Skin epidermis (tissue), 12 donors: Measurements from ENCODE around the gene SLC7A6.

ENCODE experiments used
- H3K27ac ChIP-seq, 21 experiments: fragments of 200-600 bp; sonication (generic) in 11 of 21; one replicate each; pipeline ENCODE4 v1.5.0; 2020; ENCODE audit warnings: mild to moderate bottlenecking in 3 of 21, inconsistent platforms in 2 of 21, moderate library complexity in 2 of 21
- H3K4me3 ChIP-seq, 7 experiments: fragments of 200-600 bp; sonication (generic) in 2 of 7; one replicate each; pipeline ENCODE4 v1.5.0; 2020; ENCODE audit warnings: inconsistent platforms in 2 of 7, mild to moderate bottlenecking in 2 of 7, moderate library complexity in 1 of 7

SLC7A6 gene

DNA sequence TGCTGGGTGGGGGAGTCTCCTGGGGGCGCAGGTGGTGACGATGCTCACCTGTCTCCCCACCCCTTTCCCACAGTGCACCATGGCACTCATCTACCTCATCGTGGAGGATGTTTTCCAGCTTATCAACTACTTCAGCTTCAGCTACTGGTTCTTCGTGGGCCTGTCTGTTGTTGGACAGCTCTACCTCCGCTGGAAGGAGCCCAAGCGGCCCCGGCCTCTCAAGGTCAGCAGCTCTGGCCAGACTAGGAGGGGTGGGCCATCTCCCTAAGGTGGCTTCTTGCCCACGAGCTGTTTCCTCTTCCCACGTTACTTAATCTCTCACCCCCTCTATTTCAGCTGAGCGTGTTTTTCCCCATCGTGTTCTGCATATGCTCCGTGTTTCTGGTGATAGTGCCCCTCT is 32.0 kb downstream of the SLC7A6 start:
- H3K4me3 ChIP-seq = no peak overlapping the region
- H3K27ac ChIP-seq = peak overlapping the region in 2 of 21 experiments; percentile 10 to 30

DNA sequence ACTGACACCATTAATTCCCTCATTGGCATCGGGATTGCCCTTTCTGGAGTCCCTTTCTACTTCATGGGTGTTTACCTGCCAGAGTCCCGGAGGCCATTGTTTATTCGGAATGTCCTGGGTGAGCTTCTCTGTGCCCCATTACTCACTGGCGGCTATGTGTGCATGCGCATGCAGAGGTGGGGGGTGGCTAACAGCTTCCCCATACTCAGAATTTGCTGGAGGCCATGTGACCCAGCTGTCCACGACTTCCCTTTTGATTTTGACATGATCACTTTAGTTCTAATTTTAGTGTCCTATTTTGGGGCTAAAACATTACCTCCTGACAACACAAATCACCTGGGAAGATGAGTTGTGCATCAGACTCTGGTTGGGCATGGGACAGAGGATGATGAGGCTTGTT is 32.4 kb downstream of the SLC7A6 start:
- Histone ChIP-seq H3K27ac (peak overlapping the region in 6 of 21 experiments; percentile 6 to 30 (median 21)), H3K4me3 (no peak overlapping the region)

DNA sequence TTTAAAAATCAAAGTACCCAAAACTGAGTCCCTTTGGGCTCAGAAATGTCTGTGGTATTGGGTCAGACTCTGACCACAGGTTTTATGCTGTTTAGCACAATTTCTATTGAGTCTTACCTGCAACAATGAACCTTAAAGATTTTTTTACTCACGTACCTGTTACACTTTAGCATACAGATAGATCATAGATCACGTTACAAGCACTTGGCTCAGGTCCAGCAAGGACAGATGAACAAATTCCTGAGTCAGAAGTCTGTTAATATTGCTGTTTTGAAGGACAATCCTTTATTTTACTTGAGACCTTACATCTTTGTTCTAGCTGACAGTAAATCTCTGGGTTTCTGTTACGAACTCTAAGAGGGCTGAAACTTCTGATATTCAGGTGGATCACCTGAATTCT is 33.6 kb downstream of the SLC7A6 start:
- Histone ChIP-seq H3K4me3 (no peak overlapping the region), H3K27ac (peak overlapping the region in 12 of 21 experiments; percentile 16 to 71 (median 29))

DNA sequence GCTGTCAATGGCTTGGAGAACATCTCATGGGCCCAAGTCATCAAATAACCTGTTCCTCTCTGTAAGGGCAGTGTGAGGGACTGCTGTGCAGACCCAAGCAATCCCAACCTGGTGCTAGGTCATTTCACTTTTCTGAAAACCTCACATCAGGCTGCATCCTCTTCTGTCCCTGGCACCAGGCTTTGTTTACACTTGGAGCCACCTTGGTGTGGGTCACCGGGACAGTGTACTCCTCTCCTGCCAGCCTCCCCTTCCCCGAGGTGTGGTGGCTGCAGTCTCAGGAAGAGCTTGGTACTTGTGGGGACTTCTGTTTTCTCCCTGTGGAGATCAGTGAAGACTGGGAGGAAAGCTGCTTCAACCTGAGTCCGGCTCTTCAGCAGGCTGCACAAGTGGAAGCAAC is 34.0 kb downstream of the SLC7A6 start:
- Histone ChIP-seq H3K4me3 (no peak overlapping the region), H3K27ac (peak overlapping the region in 16 of 21 experiments; percentile 5 to 71 (median 29))

DNA sequence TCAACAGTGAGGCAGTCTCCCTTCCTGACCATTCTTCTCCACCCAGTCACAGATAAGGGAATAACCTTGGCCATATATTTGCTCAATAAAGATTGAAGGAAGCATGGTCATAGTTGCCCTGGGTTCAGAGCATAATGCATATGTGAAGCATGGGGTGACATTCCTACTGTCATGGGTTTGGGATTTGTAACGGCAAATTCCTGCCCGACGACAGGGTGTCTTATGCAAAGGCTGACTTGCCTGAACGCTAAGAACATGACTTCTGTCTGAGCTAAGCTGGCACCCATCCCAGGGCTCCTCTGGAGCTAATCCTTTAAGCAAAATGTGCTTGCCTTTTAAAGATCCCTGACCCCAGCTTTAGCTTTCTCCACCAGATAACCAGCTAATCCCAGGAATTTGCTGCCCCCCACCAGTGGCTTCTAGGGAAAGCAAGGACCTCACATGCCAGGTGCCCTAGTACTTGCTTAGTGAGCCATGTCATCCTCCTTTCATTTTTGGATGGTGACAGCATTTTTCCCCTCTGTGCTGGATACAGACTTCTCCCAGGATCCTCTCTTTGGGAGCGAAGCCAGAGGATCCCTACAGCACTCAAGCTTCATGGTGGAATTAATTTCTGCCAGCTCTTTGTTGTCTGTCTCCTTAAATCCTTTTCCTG is 34.7 kb downstream of the SLC7A6 start:
- H3K27ac ChIP-seq = peak overlapping the region in 19 of 21 experiments; percentile 5 to 71 (median 27)
- no peak overlapping the region for H3K4me3 ChIP-seq

DNA sequence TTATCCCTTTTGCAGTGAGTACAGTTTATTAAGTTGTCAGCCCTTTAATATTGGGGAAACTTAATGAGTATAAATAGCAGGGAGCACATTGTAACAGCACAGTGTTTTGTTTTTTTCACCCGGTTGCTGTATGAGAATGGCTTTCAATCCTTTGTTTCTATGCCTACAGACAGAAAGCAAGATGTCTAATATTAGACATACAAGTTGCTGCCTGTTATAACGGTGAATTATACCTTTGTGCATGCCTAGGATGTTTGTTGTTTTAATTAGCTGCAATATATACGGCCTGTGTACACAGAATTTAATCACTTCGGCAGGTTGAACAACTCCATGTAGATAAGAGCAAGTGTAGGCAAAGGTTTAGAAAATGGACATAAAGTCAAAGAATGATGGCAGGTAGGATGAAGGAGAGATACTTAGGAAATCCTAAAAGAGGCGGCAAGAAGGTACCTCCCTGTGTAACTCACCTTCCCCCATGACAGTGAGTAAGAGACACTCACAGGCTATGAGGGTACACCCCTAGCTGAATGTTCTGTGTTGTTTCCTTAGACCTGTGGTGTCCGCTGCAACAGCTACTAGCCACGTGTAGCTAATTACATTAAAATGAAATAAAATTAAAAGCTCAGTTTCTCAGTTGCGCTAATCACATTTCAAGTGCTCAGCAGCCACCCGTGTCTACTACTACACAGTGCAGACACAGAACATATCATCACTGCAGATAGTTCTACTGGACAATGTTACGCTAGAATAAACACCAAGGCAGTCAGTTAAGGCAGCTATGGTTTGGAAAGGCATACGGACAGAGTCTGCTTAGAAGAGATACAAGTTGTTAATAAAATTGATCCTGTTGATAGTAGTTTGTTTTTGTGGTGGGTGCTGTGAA is 35.5 kb downstream of the SLC7A6 start:
- Histone ChIP-seq H3K27ac (peak overlapping the region in 15 of 21 experiments; percentile 17 to 71 (median 38)), H3K4me3 (no peak overlapping the region)

DNA sequence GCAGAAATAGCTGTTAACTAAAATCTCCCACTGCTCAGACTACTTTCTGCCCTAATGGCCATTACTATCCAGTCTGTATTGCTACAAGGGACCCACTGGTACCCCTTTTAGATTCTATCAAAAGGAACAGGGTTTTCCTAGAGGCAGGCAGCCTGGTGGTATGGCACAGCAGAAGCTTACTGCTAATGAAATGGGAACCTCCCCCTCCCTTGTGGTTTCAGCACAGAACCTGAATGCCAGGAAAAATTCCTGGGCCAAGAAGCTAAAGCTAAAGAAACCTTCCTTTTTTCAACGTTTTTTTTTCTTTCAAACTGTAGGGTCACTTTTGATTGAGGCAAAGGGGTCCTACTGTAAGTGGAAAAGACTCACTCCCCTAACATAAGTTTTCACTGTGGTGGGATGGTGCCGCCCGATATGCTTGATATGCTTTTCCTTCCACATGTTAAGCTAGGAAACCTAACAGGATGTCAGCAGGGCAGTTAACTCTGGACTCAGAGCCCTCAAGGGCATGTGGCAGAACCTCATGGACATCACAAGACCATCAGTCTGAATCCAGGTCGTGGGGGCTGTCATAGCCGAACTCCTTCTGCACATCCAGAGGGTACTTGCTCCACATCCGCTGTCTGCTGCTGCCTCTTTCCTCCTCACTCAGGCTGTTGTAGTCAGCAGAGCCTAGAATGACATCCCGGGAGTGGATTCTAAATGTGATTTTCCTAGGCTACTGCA is 36.6 kb downstream of the SLC7A6 start:
- Histone ChIP-seq H3K27ac (peak overlapping the region in 3 of 21 experiments; percentile 12 to 63 (median 27)), H3K4me3 (no peak overlapping the region)

DNA sequence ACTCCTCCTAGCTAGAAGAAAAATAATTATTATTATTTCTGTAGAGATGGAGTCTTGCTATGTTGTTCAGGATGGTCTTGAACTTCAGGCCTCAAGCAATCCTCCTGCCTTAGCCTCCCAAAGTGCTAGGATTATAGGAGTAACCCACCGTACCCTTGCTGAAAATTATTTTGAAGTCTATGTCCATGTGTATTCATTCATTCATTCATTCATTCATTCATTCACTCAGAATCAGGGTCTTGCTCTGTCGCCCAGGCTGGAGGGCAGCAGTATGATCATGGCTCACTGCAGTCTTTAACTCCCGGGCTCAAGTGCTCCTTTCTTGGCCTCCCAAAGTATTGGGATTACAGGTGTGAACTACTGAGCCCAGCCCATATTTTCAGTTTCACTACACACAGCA is 42.3 kb downstream of the SLC7A6 start:
- Histone ChIP-seq H3K4me3 (no peak overlapping the region), H3K27ac (no peak overlapping the region)

DNA sequence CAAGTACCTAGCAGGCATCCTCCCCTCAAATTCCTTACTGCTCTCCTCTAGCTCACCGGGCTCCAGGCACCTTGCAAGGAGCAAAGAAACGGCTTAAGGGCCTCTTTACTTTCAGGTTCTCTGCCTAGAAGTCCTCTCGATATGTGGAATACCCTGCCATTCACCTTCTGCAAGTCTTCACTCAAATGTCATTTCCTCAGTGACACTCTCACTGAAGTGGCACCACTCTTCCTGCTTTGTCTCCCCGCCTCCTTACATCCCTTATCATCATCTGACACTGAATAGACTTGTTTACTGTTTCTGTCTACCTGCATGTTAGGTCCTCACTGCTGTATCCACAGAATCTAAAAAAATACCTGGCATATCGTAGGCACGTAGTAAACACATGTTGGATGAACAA is 45.5 kb downstream of the SLC7A6 start:
- Histone ChIP-seq H3K4me3 (peak overlapping the region; percentile 61 to 98 (median 91)), H3K27ac (peak overlapping the region in 18 of 21 experiments; percentile 64 to 94 (median 87))

DNA sequence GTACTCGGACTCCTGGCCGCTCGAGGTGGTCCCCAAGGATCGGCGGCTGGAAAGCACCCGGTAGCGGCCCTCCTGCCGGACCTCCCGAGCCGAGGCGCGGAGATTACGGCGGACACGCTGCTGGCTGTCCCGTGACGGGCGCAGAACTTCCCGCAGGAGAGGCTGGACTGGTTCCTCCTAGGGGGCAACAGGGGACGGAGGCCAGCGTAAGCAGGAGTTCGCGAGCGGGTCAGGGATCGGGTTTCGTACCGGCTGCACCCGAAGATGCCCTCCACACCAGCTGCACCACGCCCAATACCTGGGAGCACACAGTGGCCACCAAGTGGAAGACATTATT is 46.1 kb downstream of the SLC7A6 start:
- H3K4me3 ChIP-seq = peak overlapping the region; percentile 61 to 98 (median 91)
- H3K27ac ChIP-seq = peak overlapping the region; percentile 26 to 94 (median 87)

DNA sequence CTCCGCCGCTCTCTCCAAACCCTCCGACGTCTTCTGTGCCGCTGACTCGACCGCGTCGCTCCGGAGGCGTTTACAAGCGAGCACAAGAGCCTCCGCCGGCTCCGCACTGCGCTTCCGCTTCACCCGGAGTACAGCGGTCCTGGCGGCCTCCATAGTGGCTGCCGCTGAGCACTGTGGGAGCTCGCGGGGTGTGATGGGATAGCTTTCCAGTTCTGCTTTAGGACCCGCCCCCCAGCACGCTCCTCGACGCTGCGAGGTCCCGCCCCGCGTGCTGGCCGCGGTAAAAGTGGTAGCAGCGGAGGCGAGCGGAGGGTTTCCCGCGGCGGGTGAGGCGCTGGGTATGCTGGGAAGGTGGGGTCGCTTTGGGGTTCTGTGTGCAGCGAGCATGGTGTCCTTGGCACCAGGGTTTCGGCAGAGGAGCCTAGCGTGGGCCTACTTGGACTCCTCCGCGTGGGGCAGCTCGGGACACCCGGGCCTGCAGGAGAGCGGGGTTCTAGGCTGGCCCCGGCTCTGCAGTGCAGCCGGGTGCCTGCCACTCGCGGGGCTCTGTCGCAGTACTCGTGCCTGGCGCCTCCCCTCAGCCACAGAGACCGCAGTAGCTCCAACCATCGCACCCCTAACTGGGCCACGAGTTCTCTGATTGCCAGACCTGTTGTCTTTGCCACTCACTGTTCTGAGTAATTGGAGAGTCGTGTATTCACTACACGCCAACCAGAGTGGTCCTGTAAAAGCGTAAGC is 46.6 kb downstream of the SLC7A6 start, which contains the start of the genes PRMT7 and SLC7A6OS:
TSS of gene PRMT7 (plus strand) at position 246 of the 738 bp plus-strand sequence. CDS start 4,961 bp downstream, outside the sequence.
TSS of gene SLC7A6OS (minus strand) at position 173 of the 738 bp plus-strand sequence. CDS start at position 153, 20 bp downstream.
- peak within 1 kb of the TSS; percentile 62 to 94 (median 87) for H3K27ac ChIP-seq

DNA sequence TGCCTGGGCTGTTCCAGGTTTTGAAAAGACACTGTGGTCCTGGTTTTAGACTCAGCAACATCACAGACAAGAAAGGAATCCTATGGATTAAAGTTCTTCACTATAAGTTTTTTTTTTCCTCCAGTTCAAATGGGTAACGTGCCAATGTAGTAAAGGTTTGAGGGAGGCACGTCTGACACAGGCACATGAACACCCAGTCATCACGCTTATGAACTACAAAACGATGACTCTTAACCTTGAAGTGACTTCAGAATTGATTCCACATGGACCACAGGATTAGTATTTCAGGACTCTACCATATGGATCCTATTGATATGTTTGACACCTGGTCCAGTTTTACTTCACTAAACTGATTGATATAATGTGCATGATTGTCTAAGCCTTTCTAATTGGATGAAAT is 48.8 kb downstream of the SLC7A6 start:
- Histone ChIP-seq H3K27ac (peak overlapping the region in 1 of 21 experiments; percentile 3), H3K4me3 (no peak overlapping the region)

More for the DNA sequence above, 46.6 kb downstream of the SLC7A6 start, which contains the start of the genes PRMT7 and SLC7A6OS:
- H3K4me3 ChIP-seq = peak within 1 kb of the TSS; percentile 61 to 98 (median 91)

DNA sequence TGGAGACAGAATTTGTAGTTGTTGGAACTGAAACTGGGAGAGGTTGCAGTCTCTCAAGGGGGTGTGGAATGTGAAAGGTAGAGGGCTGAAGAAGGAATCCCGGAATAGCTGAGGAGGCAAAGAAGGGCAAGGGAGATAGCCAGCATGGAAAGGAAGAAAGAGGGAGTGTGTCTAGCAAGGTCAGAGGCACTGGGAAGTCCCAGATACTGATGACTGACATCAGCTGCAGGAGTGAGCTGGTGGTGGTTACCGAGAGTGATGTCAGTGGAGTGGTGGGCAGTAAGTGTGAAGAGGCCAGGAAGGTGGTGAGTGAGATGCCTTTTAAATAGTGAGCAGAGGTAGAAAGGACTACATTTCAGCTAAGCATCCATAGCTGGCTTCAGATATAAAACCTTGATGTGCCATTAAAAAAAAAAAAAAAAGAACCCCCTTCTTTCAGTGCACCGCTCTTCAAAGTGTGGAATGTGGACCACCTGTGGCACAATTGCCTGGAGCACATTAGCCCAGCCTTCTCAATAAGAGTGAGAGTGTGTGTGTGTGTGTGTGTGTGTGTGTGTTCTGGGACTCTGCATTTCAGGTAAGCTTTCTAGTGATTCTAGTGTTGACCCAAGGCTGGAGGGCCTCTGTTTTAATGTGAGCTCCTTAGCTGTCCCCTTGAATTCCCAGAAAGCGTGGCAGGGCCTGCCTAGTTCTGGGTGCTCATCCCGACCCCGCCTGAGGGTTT is 55.0 kb downstream of the SLC7A6 start:
- Histone ChIP-seq H3K4me3 (no peak overlapping the region), H3K27ac (no peak overlapping the region)

DNA sequence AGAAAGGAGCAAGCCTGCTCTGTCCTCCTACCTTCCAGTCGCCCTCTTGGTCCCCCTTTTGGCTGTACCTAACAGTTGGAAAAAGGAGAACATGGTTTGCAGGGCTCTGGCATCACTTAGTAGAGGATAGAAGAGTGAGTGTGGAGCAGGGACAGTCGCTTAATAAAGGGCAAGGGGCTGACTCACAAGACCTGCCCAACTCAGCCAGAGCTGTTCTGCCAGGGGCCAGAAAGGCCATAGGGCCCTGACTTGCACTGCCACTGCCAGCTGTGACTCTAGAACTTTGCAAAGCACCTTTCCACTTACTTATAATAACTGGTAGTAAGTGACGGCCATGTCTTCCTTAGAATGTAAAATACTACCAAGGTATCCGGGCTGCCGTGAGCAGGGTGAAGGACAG is 60.0 kb downstream of the SLC7A6 start:
- no peak overlapping the region for H3K4me3 ChIP-seq
- H3K27ac ChIP-seq = no peak overlapping the region

DNA sequence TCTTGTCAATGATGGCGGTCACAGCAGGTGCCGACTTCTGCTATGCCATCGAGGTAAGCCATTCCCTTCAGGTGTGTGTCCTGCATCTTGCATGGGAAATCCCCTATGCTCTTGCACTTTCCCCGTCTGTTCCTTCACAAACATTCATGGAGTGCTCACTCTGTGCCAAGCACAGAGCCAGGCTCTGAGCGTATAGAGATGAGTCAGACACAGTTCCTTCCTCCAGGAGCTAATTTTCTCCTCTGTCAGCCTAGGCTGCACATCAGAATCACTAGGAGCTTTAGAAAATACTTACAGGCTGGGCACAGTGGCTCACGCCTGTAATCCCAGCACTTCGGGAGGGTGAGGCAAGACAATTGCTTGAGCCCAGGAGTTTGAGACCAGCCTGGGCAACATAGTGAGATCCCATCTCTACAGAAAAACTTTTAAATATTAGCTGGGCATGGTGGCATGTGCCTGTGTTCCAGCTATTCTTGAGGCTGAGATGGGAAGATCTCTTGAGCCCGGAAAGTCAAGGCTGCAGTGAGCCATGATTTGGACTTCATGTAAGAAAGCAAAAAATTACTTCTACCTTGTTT is 60.5 kb downstream of the SLC7A6 start:
- H3K27ac ChIP-seq = no peak overlapping the region

DNA sequence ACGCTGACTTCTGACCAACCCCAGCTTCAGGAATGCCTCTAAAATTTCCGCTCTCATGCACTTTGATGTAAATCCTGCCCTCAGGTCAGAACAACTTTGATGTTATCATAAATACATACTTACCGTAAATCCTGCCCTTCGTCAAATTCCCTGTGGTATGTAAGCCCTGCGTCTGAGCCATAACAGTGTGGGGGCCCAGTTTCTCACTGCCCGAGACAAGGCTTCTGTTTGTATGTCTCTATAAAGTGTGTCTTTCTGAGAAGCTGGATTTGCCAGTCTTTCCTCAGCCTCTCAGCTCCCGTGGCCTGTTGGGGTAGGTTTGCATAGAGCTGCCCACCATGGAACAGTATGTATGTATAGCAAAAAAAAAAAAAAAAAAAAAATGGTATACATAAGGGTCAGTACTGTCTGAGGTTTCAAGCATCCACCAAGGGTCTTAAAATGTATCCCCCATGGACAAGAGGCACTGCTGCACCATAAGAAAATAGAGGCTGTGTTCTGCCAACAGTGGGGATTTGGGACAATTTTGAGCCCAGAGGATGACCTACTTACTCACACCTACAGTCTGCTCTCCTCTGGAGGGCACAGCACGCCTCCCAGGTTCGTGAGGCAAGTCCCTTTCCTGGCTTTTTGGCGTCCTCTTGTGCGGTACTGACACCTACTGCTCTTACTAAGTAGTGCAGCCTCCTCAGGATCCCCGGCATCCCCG is 64.0 kb downstream of the SLC7A6 start:
- Histone ChIP-seq H3K27ac (no peak overlapping the region), H3K4me3 (no peak overlapping the region)

More for the DNA sequence above, 60.5 kb downstream of the SLC7A6 start:
- H3K4me3 ChIP-seq = no peak overlapping the region

DNA sequence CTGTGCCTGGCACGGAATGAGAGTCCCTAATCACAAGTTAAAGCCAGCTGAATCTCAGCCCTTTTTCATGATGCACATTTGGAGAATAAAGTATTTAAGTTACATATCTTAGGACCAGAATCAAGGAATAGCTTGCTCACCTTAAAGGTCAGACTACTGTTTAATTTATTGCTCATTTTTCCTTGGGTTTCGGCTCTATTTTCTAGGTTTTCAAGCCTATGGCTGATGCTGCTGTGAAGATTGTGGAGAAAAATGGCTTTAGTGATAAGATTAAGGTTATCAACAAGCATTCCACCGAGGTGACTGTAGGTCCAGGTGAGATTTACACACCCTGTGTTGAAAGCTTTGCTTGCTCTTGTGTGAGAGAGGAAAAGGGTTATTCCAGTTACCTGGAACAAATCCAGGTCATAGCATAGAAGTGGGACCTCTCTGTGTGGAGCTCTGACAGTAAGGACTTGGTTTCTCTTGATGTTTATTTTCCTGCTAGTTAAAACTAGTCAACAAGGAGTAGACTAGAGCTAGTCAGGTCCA is 64.6 kb downstream of the SLC7A6 start:
- H3K27ac ChIP-seq = no peak overlapping the region
- no peak overlapping the region for H3K4me3 ChIP-seq
